GM18505 (cell line): Measurements from ENCODE around the gene CYP26A1.

ENCODE experiments used
- ATAC-seq: cut with Tn5 transposase; IDR thresholded peaks from one replicate; pipeline ENCODE4 v1.9.1; 2021; ENCODE audit not compliant: unreplicated experiment
- POLR2A ChIP-seq: IDR thresholded peaks from 4 replicates; pipeline ENCODE4 v1.6.1; 2011; ENCODE audit warnings: borderline replicate concordance; ENCODE audit not compliant: insufficient read depth, insufficient read length; ENCODE audit errors: extremely low read depth

CYP26A1 gene

GRCh38 chr10:93060887-93061593, 12.7 kb upstream of the CYP26A1 start:
- ATAC-seq = no peak
- no peak for TF ChIP-seq POLR2A

DNA sequence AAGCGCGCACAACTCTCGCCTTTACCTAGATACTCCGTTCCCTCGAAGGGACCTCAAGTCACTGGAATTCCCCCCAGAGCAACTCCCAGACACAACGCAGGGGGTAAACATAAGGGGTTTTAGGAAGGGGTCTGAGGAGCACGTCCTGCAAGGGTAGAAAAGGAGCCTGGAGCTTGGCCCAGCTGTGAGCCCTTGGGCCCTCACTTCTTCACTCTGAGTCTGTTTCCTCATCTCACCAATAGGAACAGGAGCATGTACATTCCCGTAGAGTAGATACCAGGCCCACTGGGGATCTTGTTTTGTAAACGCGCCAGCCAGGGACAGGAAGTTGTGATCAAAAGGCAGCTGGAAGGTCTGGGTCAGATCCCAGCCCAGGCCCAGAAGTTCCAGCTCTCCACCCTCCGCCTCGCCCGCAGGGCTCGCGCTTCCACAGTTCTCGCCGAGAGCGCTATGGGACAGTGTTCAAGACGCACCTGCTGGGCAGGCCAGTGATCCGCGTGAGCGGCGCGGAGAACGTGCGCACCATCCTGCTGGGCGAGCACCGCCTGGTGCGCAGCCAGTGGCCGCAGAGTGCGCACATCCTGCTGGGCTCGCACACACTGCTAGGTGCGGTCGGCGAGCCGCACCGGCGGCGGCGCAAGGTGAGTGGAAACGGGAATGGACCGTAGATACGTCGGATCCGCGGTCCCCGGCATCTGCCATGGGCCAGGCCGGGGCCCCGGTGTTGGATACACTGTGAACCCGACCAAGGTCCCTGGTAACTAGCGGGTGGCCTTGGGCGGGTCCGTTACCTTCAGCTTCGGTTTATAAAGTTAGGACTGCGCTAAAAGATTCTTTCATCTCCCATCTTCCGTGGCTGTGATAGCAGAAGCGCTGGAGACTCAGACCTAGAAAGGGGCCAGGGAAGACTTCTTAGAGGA, 11.8 kb upstream of the CYP26A1 start:
- TF ChIP-seq POLR2A = no peak
- no peak for ATAC-seq

GRCh38 chr10:93062514-93063143, 11.1 kb upstream of the CYP26A1 start:
- ATAC-seq = no peak
- TF ChIP-seq POLR2A = no peak

GRCh38 chr10:93063144-93063976, 10.3 kb upstream of the CYP26A1 start:
- ATAC-seq = no peak
- no peak for TF ChIP-seq POLR2A

DNA sequence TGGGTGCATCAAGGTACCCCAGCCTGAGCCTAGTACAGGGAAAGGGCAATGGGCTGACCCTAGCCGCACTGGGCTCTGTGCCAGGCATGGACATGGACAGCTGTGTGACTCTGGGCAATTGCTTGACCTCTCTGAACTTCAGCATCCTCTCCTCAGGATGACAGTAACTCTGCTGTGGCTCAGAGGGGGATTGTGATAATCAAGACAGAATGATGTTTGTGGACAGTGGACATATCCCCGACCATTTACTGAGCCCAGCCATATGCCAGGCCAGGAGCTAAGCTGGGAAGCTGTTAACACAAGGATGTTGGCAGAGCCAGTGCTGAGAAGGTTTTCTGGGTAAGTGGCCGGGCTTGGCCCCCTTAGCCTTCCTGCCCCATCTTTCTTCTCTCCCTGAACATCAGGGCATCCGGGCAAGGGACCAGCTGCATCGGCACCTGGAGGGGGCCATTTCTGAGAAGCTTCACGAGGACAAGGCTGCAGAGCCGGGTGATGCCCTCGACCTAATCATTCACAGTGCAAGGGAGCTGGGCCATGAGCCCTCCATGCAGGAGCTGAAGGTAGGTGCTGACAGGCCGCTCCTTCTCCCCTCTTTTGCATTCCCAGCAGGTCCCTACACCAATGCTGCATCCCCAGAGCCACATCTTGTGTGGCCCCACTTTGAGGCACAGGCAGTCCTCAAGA, 9.6 kb upstream of the CYP26A1 start:
- no peak for ATAC-seq
- no peak for TF ChIP-seq POLR2A

- no peak for ATAC-seq
- no peak for TF ChIP-seq POLR2A
Measured at GRCh38 chr10:93064874-93065660, 8.6 kb upstream of the CYP26A1 start.

DNA sequence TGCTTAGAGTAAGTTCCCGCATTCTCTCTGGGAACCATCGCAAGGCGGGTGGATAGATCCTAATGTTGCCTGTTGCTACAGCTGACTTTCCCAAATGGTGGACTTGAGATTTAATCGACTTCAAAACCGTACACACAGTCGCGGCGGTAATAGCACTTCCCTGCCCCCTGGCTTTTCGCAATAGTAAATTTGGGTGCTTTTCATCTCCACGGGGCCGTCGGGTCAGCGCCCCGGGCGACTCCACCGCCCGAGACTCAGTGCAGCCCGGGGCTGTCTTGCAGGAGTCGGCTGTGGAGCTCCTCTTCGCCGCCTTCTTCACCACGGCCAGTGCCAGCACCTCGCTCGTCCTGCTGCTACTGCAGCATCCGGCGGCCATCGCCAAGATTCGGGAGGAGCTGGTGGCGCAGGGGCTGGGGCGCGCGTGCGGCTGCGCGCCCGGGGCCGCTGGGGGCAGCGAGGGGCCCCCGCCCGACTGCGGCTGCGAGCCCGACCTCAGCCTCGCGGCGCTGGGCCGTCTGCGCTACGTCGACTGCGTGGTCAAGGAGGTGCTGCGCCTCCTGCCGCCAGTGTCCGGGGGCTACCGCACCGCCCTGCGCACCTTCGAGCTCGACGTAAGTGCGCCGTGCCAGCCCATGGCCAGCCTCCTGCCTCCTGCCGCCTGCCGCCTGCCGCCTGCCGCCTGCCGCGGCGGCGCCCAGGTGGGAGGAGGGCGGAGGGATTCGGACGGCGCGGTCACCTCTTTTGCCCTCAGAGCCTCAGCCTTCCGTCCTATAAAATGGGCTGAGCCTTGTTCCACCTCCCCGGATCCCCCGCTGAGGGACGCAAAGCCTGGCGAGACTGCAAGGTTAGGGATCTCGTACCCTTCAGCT, 7.8 kb upstream of the CYP26A1 start:
- TF ChIP-seq POLR2A = no peak
- ATAC-seq = no peak

GRCh38 chr10:93066544-93066913, 7.2 kb upstream of the CYP26A1 start:
- no peak for ATAC-seq
- TF ChIP-seq POLR2A = no peak

- TF ChIP-seq POLR2A = no peak
- ATAC-seq = no peak
Measured at GRCh38 chr10:93067443-93068365, 6.0 kb upstream of the CYP26A1 start.

GRCh38 chr10:93068411-93069244, 5.1 kb upstream of the CYP26A1 start:
- no peak for ATAC-seq
- no peak for TF ChIP-seq POLR2A

- TF ChIP-seq POLR2A = no peak
- ATAC-seq = no peak
Measured at GRCh38 chr10:93069245-93069561, 4.5 kb upstream of the CYP26A1 start.
